HG02571 (cell line): ENCODE results near the gene ISLR.

Experiments
- ATAC-seq: cut with Tn5 transposase; IDR thresholded peaks from one replicate; pipeline ENCODE4 v1.9.1; 2021; ENCODE audit warnings: mild to moderate bottlenecking, moderate library complexity; ENCODE audit not compliant: unreplicated experiment

ISLR gene, protein sequence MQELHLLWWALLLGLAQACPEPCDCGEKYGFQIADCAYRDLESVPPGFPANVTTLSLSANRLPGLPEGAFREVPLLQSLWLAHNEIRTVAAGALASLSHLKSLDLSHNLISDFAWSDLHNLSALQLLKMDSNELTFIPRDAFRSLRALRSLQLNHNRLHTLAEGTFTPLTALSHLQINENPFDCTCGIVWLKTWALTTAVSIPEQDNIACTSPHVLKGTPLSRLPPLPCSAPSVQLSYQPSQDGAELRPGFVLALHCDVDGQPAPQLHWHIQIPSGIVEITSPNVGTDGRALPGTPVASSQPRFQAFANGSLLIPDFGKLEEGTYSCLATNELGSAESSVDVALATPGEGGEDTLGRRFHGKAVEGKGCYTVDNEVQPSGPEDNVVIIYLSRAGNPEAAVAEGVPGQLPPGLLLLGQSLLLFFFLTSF

DNA sequence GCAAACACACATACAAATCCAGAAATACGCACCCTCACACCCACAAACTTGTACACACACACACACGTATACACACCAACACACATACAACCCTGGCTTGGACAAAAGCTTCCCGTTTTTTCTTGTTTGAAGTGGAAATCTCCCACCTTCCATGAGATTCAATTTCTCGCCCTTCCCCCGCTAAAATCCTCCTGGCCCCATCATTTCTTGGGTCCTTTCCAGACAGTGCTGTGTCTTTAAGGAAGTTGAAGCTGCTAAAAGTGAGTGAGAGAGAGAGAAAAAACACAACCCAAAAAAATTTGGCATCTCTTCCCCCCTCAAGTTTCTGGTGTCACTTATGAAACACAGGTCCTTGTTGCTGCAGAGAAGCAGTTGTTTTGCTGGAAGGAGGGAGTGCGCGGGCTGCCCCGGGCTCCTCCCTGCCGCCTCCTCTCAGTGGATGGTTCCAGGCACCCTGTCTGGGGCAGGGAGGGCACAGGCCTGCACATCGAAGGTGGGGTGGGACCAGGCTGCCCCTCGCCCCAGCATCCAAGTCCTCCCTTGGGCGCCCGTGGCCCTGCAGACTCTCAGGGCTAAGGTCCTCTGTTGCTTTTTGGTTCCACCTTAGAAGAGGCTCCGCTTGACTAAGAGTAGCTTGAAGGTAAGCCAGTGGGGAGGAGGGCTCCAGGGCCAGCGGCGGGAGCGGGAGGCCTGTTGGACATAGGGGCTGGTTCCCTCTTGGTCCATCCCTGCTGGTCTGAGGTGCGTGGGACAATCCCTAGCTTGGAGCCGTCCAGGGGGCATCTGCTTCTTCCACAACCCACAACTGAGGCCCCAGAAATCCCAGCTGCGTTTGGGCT, at the start of gene ISLR:
ISLR (plus strand) TSS at position 331 of the 839 bp plus-strand sequence. CDS start 1,149 bp downstream, outside the sequence.
- ATAC-seq, result no peak

DNA sequence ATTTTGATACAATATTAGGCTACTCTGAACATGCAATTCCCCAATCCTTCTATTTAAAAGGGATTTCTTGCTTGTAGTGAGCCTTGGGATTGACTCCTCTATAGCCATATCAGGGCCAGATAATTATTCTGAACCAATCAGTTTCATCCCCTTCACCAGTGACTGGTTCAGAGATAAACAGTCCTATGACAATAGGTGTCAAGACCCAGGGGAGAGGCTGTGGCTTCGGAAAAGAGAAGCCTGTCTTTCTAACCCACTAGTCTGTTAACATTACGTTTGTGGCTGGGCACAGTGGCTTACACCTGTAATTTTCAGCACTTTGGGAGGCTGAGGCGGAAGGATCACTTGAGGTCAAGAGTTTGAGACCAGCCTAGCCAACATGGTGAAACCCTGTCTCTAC, 49.3 kb upstream of the ISLR start:
- ATAC-seq, result no peak

DNA sequence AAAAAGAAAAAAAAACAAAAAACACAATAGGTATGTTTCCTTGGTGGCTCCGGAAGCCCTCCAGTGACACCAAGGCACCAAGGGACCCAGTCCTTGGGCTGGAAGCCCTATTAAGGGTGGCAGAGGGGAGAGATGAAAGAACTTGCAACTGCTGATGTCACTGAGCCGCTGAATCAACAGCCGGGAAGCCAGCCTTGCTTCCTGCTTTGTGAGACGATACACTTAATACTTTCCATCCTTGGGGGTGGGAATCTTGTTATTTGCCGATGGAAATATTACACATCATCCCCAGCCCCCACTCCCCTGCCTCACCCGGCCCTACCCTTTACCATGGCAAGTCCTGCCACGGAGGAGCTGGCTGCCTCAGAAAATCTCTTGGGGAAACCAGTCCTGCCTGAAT, 48.8 kb upstream of the ISLR start:
- ATAC-seq, result no peak

DNA sequence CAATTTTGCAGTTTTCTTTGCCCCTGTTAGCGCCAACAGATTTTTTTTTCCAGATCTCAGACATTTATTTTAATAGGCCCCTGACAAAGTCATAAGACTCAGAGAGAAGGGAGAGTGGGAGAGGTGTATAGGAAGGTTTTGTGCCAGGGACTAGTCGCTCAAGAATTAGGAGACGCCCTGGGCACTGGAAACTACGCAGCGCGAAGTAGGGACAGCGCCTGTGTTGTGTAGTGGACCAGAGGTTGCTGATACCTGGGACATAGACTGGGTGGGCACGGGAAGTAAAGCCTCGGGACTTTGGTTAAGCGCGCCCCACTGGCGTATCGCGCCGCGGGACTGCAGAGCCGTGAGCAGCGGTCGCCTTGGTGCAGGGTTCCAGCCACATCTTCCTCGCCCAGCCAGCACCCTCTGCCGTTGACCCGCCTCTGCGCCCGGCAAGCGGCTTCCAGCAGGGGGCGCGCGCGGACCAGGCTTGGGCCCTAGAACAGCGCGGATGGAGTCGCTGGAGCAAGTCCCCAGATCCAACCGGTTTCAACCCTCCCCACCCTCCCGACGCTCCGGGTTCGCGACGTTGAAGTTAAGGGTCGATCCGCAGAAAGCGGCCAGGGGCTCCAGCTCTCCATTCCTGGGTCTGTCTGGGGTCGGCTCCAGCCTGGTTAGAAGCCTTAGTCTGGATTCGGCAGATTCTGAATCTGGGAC, 46.1 kb upstream of the ISLR start:
- ATAC-seq, result no peak

DNA sequence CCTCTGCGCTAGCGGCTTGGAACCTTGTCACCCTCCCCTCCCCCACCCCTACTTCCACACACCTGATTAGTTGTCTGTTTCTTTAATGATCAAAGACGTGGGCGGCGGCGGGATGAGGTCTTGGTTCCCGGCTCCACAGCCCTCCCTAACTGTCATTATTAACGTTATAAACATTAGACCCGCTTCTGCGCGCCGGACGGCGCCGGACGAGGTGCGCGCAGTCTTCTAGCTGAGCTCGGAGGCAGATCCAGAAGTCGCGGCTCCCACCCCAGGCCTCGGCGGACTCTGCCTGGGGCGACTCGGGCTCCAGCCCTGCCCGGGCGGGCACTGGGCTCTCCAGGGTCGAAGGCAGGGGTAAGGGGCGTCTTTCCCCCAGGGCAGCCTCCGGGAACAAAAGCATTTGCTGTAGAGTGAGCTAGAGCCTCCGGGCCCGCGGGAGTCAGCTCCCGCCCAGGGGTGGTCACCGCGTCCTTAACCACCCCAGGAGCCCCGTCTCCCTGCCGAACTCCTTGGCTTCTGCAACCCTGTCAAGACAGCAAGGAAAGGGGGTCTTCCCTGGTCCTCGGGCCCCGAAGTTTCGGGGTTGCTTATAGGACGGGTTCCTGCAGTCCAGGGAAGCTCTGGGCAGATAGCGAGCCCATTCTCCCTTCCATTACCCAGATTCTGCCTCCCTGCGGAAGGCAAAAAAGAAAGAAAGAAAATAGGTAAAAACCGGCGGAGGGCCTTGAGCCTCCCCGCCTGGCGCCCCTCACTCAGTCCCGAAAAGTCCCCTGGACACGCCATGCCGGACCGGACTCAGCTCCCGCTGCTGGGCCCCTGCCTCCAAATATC, 45.3 kb upstream of the ISLR start:
- no peak for ATAC-seq

DNA sequence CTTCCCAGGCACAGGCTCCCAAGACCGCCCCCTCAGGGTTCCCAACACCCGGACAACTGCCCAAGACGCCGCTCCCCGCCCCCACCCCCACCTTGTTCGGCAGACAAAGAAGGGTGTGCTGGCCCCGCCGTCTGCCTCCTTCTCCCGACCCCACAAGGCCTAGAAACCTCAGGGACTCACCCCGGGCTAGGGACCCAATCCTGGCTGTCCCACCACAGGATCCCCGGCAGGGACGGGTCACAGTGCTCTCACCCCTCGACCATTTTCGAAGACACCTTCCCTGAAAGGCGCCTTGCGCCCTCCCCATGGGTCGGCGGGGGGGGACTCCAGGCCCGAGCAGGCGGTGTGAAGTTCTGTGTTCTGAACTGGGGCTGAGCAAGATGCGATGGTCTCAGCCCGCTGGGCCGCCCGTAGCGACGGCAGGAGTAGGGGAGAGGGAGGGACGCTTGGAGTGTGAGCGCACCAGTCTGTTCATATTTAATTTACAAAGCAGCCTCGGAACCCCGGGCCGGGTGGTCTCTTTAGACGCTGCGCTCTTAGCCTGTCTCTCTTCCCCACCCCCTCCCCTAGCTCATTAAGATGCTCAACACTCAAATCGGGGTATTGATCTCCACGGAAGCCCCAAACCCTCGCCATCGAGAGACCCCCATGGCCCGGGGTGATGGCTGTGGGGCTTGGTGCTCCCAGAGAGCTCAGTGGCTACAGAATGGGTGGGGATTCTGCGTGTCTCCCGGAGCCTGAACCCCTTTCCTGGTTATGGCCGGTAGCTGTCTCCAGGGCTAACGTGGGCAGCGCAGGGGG, 44.5 kb upstream of the ISLR start:
- no peak for ATAC-seq

DNA sequence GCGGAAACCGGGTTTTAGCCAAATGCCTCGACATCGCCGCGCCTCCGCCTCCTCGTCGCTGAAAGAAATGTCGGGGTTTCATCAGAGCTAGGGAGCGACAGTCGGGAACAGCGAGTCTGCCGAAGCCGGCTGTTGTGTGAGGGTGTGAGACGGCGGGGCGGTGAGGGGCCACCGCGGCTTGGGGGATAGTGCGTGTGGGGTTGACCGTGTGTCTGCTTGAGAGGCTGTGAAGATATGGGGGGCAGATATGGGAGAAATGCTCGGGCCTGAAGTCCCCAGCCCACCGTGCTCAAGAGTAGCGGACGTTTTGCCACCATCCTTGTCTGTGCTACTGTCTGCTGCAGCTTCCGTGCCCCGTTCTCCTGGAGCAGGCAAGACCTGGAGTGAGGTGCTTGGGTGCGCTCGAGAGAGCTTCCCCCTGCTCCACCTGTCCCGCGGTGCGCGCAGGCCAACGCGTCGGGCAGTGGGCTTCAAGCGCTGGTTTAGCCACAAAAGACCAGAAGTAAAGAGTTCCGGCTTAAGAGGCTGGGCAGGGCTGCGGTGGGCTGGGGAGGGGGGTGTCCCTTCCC, 43.8 kb upstream of the ISLR start:
- no peak for ATAC-seq

DNA sequence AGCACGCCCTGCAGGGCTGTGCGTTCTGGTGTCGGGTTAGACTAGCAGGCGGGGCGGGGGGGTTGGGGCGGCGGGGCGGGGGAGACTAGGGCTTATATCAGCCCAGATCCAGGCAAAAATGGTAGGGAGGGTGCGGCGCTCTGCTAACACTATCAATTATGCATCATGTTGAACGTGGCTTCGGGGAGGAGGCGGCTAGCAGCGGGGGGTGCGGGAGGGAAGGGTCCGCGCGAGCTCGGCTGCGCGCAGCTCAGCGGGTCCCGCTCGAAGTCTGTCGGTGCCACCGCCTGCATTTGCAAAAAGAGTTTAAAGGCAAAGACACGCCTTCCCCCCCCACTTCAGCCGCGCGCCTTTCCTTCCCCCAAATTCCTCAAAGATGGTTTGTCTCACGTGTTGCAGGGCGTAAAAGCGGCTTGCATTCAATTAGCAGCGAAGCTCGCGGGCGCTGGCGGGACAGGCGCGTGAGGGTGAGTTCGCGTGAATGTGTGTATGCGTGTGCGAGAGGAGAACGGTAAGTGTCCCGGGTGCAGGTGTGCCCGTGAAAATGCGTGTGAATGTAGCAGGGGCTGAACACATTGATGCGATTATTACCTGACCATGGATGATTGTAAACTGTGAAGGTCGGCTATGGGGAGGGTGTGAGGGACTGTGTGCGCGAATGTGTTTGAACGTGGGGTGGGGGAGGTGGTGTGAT, 43.2 kb upstream of the ISLR start, which contains the start of gene ISLR2:
ISLR2 (plus strand) TSS at position 432 of the 694 bp plus-strand sequence. CDS start 2,169 bp downstream, outside the sequence.
- ATAC-seq, result no peak

DNA sequence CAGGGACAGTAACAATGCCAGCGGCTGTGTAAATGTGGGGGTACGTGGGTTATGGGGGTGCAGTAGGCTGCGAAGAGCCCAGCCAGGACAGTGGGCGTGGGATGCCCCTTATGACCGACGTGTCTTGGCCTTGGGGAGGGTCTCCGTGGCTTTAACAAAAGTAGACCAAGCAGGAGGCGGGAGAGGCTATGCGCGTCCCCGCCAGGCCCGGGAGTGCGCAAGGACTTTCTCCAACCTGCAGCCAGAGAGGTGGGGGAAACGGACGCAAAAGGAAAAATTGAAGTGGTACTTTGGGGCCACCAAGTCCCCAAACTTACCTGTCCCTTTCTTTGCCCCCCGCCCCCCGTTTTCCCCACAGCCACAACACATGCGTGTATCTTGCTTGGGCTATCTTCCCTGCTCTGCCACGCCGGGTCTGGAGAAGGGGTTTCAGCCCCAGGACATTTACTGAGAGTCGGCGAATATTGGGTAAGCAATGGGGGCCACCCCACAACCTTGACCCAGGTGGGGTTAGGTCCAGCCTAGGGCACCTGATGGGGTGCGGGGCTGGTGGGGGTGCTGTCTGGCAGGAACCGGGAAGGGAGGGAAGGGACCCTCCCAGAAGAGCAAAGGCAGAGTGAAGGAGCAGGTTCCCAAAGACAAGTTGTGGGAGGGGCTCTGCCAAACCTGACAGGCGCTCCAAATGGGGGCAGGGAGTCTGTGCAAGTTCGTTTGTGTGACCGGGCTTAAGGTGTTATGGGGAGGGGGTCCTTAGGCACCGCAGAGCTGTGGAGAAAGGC, 42.5 kb upstream of the ISLR start:
- ATAC-seq, result no peak

DNA sequence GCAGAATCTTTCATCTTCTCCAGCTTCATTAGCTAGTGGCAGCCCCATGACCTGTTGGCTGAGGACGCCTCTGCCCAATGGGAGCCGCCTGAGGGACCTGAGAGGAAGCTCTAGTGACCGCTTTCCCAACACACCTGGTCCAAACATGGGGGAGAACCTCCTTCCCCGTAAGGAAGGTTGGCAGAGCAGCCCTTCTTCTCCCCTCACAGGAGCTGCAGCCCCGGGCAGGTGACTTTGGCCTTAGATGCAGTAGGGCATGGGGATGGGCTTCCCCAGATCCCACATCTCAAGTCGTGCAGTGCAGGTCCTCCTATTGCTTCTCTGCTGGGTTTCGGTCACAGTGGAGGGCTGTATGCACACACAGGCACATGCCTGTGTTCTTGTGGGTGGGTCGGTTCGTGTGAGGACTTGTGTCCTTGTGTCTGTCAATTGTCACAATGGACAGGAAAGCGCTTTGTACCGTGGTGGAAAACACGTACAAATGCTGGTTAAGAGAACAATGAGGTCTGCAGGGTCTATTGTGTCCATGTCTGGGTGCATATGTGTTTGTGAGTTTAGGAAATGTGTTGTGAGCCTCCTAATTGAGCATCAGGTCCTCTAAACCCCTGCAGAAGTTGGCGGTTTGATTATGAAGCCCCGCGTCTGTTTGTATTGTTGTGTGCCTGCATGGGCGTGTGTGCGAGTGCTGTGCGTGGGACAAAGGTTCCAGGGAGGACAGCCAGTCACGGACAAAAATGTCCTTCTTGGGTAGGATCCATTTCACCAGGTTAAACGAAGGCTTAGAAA, 41.7 kb upstream of the ISLR start:
- ATAC-seq, result no peak

DNA sequence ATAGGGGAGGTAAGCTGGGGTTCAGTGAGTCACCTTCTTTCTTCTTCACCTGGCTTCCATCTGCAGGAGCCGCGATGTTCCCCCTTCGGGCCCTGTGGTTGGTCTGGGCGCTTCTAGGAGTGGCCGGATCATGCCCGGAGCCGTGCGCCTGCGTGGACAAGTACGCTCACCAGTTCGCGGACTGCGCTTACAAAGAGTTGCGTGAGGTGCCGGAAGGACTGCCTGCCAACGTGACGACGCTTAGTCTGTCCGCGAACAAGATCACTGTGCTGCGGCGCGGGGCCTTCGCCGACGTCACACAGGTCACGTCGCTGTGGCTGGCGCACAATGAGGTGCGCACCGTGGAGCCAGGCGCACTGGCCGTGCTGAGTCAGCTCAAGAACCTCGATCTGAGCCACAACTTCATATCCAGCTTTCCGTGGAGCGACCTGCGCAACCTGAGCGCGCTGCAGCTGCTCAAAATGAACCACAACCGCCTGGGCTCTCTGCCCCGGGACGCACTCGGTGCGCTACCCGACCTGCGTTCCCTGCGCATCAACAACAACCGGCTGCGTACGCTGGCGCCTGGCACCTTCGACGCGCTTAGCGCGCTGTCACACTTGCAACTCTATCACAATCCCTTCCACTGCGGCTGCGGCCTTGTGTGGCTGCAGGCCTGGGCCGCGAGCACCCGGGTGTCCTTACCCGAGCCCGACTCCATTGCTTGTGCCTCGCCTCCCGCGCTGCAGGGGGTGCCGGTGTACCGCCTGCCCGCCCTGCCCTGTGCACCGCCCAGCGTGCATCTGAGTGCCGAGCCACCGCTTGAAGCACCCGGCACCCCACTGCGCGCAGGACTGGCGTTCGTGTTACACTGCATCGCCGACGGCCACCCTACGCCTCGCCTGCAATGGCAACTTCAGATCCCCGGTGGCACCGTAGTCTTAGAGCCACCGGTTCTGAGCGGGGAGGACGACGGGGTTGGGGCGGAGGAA, 40.5 kb upstream of the ISLR start:
- ATAC-seq, result no peak

DNA sequence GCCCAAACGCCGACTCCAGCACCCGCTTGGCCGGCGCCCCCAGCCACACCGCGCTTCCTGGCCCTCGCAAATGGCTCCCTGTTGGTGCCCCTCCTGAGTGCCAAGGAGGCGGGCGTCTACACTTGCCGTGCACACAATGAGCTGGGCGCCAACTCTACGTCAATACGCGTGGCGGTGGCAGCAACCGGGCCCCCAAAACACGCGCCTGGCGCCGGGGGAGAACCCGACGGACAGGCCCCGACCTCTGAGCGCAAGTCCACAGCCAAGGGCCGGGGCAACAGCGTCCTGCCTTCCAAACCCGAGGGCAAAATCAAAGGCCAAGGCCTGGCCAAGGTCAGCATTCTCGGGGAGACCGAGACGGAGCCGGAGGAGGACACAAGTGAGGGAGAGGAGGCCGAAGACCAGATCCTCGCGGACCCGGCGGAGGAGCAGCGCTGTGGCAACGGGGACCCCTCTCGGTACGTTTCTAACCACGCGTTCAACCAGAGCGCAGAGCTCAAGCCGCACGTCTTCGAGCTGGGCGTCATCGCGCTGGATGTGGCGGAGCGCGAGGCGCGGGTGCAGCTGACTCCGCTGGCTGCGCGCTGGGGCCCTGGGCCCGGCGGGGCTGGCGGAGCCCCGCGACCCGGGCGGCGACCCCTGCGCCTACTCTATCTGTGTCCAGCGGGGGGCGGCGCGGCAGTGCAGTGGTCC, 39.7 kb upstream of the ISLR start:
- no peak for ATAC-seq

DNA sequence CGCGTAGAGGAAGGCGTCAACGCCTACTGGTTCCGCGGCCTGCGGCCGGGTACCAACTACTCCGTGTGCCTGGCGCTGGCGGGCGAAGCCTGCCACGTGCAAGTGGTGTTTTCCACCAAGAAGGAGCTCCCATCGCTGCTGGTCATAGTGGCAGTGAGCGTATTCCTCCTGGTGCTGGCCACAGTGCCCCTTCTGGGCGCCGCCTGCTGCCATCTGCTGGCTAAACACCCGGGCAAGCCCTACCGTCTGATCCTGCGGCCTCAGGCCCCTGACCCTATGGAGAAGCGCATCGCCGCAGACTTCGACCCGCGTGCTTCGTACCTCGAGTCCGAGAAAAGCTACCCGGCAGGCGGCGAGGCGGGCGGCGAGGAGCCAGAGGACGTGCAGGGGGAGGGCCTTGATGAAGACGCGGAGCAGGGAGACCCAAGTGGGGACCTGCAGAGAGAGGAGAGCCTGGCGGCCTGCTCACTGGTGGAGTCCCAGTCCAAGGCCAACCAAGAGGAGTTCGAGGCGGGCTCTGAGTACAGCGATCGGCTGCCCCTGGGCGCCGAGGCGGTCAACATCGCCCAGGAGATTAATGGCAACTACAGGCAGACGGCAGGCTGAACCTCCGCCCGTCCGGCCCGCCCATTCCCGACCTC, 39.0 kb upstream of the ISLR start:
- no peak for ATAC-seq

DNA sequence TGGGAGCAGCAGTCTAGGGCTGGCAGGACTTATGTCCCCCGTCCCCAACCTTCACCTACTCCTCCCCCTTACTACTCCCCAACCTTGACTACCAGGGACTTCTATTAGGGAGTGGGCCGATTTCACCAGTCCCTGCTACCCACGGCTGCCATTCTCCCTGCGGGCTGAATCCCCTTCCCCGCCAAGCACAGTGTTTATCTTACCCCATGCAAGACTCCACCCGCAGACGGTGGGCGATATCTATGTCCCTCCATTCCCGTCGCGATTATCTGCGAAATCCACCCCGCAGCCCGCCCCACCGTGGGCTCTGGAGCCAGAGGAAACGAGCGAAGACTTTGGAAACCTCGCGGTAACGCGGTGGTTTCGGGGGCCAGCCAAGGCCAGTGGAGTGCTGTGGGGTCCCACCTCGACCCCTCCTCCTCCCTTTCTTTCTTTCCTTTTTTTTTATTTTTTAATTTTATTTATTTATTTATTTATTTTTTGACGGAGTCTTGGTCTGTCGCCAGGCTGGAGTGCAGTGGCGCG, 38.4 kb upstream of the ISLR start:
- ATAC-seq, result no peak

DNA sequence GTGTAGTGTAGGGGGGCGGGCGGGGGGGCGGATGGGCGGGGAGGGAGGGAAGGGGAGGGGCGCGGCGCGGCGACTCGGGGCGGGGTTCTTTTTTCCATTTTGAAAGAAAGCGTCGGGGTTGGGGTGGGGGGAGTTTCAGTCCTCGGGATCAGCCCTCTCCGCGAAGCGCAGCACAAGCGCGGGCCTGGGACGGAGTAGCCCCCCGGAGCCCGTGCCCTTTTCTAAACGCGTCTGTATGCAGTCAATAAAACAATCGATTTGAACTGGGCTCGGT, 37.0 kb upstream of the ISLR start:
- no peak for ATAC-seq
